GM18507 (cell line): Measurements from ENCODE around the gene CASP1.
A peak's percentile ranks its signal among the peaks of the same experiment; 100 is the strongest.
"Not testable (repeated sequence)": the region's sequence is repeated elsewhere in the genome, so short reads cannot be mapped to it uniquely, and the experiment has no call there.

ENCODE experiments used
- DNase-seq: peaks from one replicate; pipeline ENCODE4 v3.0.0; 2011; ENCODE audit warnings: low read depth; ENCODE audit not compliant: insufficient read length; ENCODE audit errors: extremely low spot score
- FAIRE-seq: peaks from 2 replicates; lab custom pipeline; 2011; peaks lifted over from hg19 to GRCh38; lab: Jason Lieb, UNC

CASP1 gene

GRCh38 chr11:105034813-105035620 is at the start of gene CASP1:
Gene CASP1 (minus strand): TSS chr11:105035144. CDS start chr11:105035113, 31 bp downstream.
- DNase-seq, result no peak
- FAIRE-seq, result peak; percentile 86

DNA sequence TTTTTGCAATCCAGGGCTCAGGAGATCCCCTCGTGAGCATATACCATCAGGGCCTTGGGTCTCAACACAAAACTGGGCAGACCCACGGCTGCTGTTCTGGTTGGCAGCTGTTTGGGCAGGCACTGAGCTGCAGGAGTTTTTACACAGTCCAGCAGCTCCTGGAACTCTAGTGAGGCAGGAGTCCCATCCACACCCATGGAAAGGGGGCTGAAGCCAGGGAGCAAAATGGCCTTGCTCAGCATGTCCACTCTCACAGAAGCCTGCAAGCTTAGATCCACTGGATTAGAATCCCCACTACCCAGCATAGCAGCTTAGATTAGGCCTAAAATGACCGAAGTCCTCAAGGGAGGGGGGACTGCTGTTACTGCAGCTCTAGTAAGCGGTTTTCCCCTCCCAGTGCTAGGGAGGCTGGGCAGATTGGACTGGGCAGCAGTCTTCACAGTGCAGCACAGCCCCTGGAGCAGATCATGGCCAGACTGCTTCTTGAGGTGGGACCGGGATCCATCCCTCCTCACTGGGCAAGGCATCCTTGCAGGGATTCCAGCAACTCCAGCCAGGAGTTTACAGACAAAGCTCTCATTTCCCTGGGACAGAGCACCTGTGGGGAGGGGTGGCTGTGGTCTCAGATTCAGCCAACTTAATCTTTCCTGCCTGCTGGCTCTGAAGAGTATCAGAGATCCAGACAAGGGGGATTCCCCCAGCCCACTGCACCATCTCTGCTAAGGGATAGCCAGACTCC is 46.6 kb upstream of the CASP1 start:
- DNase-seq (no peak), FAIRE-seq (no peak)

DNA sequence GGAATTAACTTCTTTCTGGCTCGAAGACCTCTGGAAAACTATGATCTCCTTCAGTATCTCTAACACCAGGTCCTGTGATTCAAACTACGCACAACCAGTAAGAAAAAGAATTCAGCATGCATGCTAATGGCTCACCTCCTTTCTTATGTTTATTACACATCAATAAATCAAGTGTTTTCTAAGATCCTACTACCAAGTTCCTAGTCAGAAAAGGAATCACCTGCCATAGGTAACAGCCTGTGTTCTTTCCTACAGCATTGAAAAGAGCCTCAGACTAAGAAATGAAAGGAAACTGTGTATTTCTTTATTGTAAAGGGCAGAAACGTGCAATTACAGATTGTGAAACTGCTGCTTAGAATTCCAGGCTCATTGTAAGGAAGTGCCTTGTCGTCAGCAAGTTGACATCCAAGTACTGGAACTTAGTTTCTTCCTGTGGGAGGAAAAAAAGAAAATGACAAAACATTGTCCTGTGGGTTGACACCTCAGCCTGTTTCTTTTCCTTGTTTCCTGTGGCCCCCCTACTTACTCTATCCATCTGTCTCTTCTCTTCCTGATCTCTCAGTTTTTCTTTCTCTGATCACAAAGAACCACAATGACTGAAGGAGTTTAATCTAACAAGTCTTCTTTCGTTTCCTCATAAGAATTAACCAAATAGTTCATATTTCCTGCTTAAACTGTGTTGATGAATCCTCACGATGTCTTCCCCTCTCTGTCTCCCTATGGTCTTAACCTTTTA is 45.4 kb upstream of the CASP1 start:
- DNase-seq, FAIRE-seq: not testable (repeated sequence)

GRCh38 chr11:105078283-105078682 is 43.3 kb upstream of the CASP1 start:
- DNase-seq (no peak), FAIRE-seq (no peak)

DNA sequence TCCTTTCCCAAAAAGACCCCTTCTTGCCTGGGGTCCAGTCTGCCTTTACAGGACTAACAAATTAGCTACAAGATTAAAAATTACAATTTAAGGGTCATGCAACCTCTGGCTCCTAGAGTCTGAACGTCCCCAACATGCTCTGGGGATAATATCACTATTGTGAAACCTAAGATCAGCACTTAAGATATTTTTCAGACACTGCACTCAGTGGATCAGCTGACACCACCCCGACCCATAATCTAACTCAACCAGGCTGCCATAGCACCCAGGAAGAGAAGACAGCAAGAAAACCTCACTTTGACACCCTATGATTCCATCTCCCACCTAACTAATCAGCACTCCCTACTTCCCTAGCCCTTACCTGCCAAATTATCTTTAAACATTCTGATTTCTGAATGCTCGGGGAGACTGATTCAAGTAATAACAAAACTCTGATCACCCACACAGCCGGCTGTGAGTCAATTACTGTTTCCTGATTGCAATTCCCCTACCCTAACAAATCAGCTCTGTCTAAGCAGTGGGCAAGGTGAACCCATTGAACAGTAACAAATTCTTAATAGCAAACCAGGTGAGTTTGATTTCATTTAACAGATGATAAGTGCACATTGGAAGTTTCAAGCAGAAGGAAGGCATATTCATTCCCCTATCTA is 42.3 kb upstream of the CASP1 start:
- FAIRE-seq, DNase-seq: not testable (repeated sequence)

GRCh38 chr11:105074166-105074530 is 39.2 kb upstream of the CASP1 start:
- no peak for FAIRE-seq
- no peak for DNase-seq

- no peak for FAIRE-seq
- no peak for DNase-seq
Observed at GRCh38 chr11:105073456-105074165, 38.7 kb upstream of the CASP1 start.

DNA sequence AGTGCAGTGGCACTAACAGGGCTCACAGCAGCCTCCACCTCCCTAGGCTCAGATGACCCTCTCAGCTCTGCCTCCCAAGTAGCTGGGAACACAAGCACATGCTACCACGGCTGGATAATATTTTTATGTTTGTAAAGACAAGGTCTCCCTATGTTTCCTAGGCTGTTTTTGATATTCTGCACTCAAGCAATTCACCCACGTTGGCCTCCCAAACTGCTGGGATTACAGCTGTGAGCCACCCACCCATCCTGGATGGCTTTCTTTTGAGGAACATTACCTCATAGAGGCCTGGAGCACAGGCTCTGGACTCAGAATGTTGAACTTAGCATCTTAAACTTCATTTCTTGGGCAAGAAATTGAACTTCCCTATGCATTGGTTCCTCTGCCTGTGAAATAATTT is 37.1 kb upstream of the CASP1 start:
- not testable (repeated sequence) for FAIRE-seq, DNase-seq

DNA sequence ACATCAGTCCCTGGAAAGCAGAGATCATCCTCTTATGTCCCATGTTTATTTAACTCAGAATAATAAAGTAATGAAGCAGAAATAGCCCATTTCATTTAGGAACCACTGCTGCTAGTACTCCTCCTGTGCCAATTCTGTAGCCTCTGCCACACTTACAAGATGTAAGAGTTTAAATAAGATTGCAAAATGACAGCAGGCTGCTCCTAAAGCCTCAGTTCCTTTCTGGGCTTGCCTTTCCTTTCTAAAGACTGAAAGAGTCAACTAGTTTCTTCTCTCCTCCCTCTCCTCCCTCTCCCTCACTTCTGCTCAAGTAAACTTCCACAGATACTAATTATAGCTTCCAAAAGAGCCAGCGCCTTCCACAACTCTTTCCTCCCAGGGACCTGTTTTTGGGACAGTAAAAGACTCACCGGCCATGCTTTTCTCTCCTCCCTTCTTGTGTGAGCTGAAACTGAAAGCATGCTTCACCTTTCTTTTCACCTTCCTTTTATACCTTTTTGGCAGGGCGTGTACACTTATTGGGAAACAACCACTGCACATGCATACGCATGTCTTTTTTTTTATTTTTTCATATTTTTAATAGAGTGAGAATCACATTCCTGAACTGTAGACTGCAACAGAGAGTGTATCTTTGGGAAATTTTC is 36.3 kb upstream of the CASP1 start:
- FAIRE-seq, result no peak
- no peak for DNase-seq

- DNase-seq (no peak), FAIRE-seq (no peak)
Observed at GRCh38 chr11:105070306-105070705, 35.4 kb upstream of the CASP1 start.

GRCh38 chr11:105069749-105070148 is 34.8 kb upstream of the CASP1 start:
- not testable (repeated sequence) for FAIRE-seq, DNase-seq

- not testable (repeated sequence) for DNase-seq
Observed at GRCh38 chr11:105063245-105063941, 28.4 kb upstream of the CASP1 start.

GRCh38 chr11:105057432-105057831 is 22.5 kb upstream of the CASP1 start:
- DNase-seq (no peak), FAIRE-seq (no peak)

More at GRCh38 chr11:105063245-105063941, 28.4 kb upstream of the CASP1 start:
- FAIRE-seq, result not testable (repeated sequence)

DNA sequence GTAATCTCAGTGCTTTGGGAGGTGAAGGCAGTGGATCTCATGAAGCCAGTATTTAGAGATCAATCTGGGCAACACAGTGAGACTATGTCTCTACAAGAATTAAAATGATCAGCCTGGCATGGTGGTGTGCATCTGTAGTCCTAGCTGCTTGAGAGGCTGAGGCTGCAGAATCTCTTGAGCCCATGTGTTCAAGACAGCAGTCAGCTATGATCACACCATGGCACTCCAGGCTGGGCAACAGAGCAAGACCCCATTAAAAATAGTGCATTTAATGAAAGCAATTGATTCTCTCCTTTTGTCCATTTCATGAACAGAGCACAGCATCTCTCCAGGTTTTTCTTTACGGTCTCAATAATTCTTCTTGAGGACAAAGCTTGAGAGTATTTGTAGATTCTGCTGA is 21.5 kb upstream of the CASP1 start:
- DNase-seq (no peak), FAIRE-seq (no peak)

GRCh38 chr11:105054723-105055493 is 20.0 kb upstream of the CASP1 start:
- FAIRE-seq (no peak), DNase-seq (no peak)

GRCh38 chr11:105052487-105052886 is 17.5 kb upstream of the CASP1 start:
- DNase-seq (no peak), FAIRE-seq (no peak)

DNA sequence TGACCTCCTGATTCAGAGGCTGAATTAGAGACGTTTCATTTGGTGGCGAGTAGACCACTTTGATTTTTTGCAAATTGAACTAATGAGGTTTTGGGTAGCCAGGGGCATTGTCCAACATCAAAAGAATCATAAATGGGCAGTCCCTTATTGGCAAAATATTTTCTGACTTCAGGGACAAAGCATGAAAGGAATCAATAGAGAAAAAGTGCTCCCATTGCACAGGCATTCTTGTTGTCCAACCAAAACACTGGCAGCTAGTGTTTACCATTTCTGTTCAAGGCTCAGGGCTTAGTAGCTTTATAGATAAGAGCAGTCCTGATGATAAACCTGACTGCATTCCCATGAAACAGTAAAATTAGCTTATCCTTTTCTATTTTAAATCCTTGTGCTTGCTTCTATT is 16.6 kb upstream of the CASP1 start:
- DNase-seq (no peak), FAIRE-seq (no peak)
